Right lobe of liver (tissue), 6 donors: ENCODE data around the gene RPRD2. TPM values are rescaled to one million over a fixed set of nuclear protein-coding genes. Genes with fewer than 3 reads are reported as not detected.
A peak's percentile ranks its signal among the peaks of the same experiment; 100 is the strongest.
"Not testable (repeated sequence)": the region's sequence is repeated elsewhere in the genome, so short reads cannot be mapped to it uniquely, and the experiment has no call there.

ENCODE experiments used
- ATAC-seq, 4 donors: fragments of 200-7000 bp; cut with Tn5 transposase; one replicate each; pipeline ENCODE4 v1.9.1; 2020; ENCODE audit warnings: mild to moderate bottlenecking in 4 of 4, moderate library complexity in 4 of 4
- DNase-seq, 3 donors: peaks; one replicate each; pipeline ENCODE4 v3.0.0-alpha.2; 2020
- H3K27ac ChIP-seq, 3 donors: fragments of 200-600 bp; one replicate each; pipeline ENCODE4 v1.8.0; 2022
- H3K27me3 ChIP-seq, 2 donors: fragments of 200-600 bp; one replicate each; pipeline ENCODE4 v1.8.0; 2022
- H3K36me3 ChIP-seq, 4 donors: fragments of 200-600 bp; sonication (generic) in 1 of 4; one replicate each; pipeline versions ENCODE4 v1.5.1 to v1.8.0; 2017 to 2022; ENCODE audit warnings: control low read depth in 1 of 4
- H3K4me1 ChIP-seq, 4 donors: fragments of 200-600 bp; sonication (generic) in 1 of 4; one replicate each; pipeline versions ENCODE4 v1.5.1 to v1.8.0; 2017 to 2022; ENCODE audit warnings: control low read depth in 1 of 4
- H3K4me3 ChIP-seq, 3 donors: fragments of 200-600 bp; one replicate each; pipeline ENCODE4 v1.8.0; 2022
- H3K9me3 ChIP-seq, 4 donors: fragments of 200-600 bp; sonication (generic) in 1 of 4; one replicate each; pipeline versions ENCODE4 v1.5.1 to v1.8.0; 2017 to 2022; ENCODE audit warnings: control low read depth in 1 of 4
- CTCF ChIP-seq, 4 donors: fragments of 200-600 bp in 3 of 4; fragments of 450-650 bp in 1 of 4; IDR thresholded peaks; one replicate each; pipeline versions ENCODE4 v1.5.1 to v1.8.0; 2016 to 2022; ENCODE audit warnings: antibody characterized with exemption in 4 of 4, mild to moderate bottlenecking in 2 of 4
- POLR2A ChIP-seq: fragments of 450-650 bp; IDR thresholded peaks from one replicate; pipeline ENCODE4 v1.6.1; 2017; ENCODE audit warnings: antibody characterized with exemption, mild to moderate bottlenecking
- WGBS: methylation state at CpG from one replicate; pipeline ENCODE4 v1.1.6; 2018; ENCODE audit warnings: low coverage, low lambda C conversion rate; ENCODE audit not compliant: insufficient coverage; ENCODE audit errors: missing lambda C conversion rate; 5-methylcytosine and 5-hydroxymethylcytosine counted together
- intact Hi-C, 2 donors: fragments of 100-400 bp; cut with DNase I; formaldehyde crosslinking; loops; one replicate each; pipeline versions ENCODE4 v1.11.2 to v1.14.1; 2022
- total RNA-seq, 6 experiments: library from RNA; depleted of rRNA in 2 of 6; stranded (reverse); fragments of >200 nt in 2 of 6; fragmentation: NEBNext Ultra II Directional in 3 of 6; extraction: Animal tissue kit (Norgen Biotek cat#: 25700) in 3 of 6; gene quantifications; one replicate each; pipeline versions ENCODE4 v1.1.0 to v1.2.4, GENCODE V29; 2016 to 2023
- donor health status: DM: no; HTN: yes; CAD: no.
- donor health status: DM: no; HTN: no; CAD: no.
- donor health status: DM: no; HTN: no; CAD: no.
- donor health status: DM: no; HTN: yes; CAD: no.
- donor health status: DM: no; HTN: yes; CAD: no.

RPRD2 gene
- total RNA-seq, 6 experiments from 2014 or later: 8.9 to 17.5 (median 11.0) TPM

GRCh38 chr1:150386592-150386991, 22.6 kb downstream of the RPRD2 start:
- Histone ChIP-seq H3K4me1 (peaks cover 0 to 42% (median 6%) of the 10 kb centered on the region in 4 donors), H3K9me3 (no peaks in the 10 kb centered on the region), H3K27ac (peak overlapping the region in 2 of 3 donors; percentile 52 to 62), H3K27me3 (no peaks in the 10 kb centered on the region), H3K4me3 (no peak overlapping the region), H3K36me3 (no peaks in the 10 kb centered on the region)
- TF ChIP-seq POLR2A (no peak), CTCF (IDR thresholded peaks at IDR 0.05) (no peak)
- DNase-seq (no peak), ATAC-seq (no peak)
- intact Hi-C loops: no loop called here
- WGBS: 33% methylated on average over 1 of the region's 1 CpG

GRCh38 chr1:150387200-150387599, 23.3 kb downstream of the RPRD2 start:
- DNase-seq: no peak
- H3K27ac ChIP-seq: peak overlapping the region in 2 of 3 donors; percentile 52 to 62
- peak; percentile 70 to 86 (median 80) for ATAC-seq
- no peak overlapping the region for H3K4me3 ChIP-seq
- peaks cover 0 to 42% (median 6%) of the 10 kb centered on the region in 4 donors for H3K4me1 ChIP-seq
- intact Hi-C loops: no loop called here
- H3K27me3 ChIP-seq: no peaks in the 10 kb centered on the region
- H3K36me3 ChIP-seq: no peaks in the 10 kb centered on the region
- no peak for TF ChIP-seq CTCF (IDR thresholded peaks at IDR 0.05)
- TF ChIP-seq POLR2A: no peak
- no peaks in the 10 kb centered on the region for H3K9me3 ChIP-seq

GRCh38 chr1:150388241-150388640, 24.3 kb downstream of the RPRD2 start:
- Histone ChIP-seq H3K27ac (peak overlapping the region in 1 of 3 donors; percentile 22), H3K4me3 (no peak overlapping the region), H3K4me1 (peaks cover 0 to 42% (median 6%) of the 10 kb centered on the region in 4 donors), H3K27me3 (no peaks in the 10 kb centered on the region), H3K9me3 (no peaks in the 10 kb centered on the region), H3K36me3 (no peaks in the 10 kb centered on the region)
- DNase-seq: no peak
- TF ChIP-seq CTCF (IDR thresholded peaks at IDR 0.05) (no peak), POLR2A (no peak)
- intact Hi-C loops: no loop called here
- ATAC-seq: no peak
- 74% methylated on average over 5 of the region's 5 CpGs for WGBS

- no peak overlapping the region for H3K27ac ChIP-seq
- H3K9me3 ChIP-seq: no peaks in the 10 kb centered on the region
- peak in 1 of 4 donors; percentile 56 for ATAC-seq
- intact Hi-C loops: no loop called here
- H3K36me3 ChIP-seq: no peaks in the 10 kb centered on the region
- no peak for DNase-seq
- H3K4me3 ChIP-seq: no peak overlapping the region
- no peaks in the 10 kb centered on the region for H3K27me3 ChIP-seq
- WGBS: 17% methylated on average over 4 of the region's 4 CpGs
- H3K4me1 ChIP-seq: peaks cover 0 to 32% (median 6%) of the 10 kb centered on the region in 4 donors
- no peak for TF ChIP-seq CTCF (IDR thresholded peaks at IDR 0.05)
Measured at GRCh38 chr1:150389650-150390049, 25.7 kb downstream of the RPRD2 start.

- no peak for TF ChIP-seq POLR2A
- no peak for TF ChIP-seq CTCF (IDR thresholded peaks at IDR 0.05)
- Histone ChIP-seq H3K27me3 (no peaks in the 10 kb centered on the region), H3K4me1 (peaks cover 0 to 15% (median 2%) of the 10 kb centered on the region in 4 donors), H3K36me3 (no peaks in the 10 kb centered on the region), H3K9me3 (no peaks in the 10 kb centered on the region), H3K27ac (no peak overlapping the region), H3K4me3 (no peak overlapping the region)
- 100% methylated on average over 1 of the region's 3 CpGs for WGBS
- DNase-seq: no peak
- no peak for ATAC-seq
- intact Hi-C loops: no loop called here
Measured at GRCh38 chr1:150392627-150393026, 28.7 kb downstream of the RPRD2 start.

- H3K9me3 ChIP-seq, H3K4me1 ChIP-seq, intact Hi-C loops, ATAC-seq, H3K4me3 ChIP-seq, H3K36me3 ChIP-seq, H3K27me3 ChIP-seq, H3K27ac ChIP-seq, DNase-seq: not testable (repeated sequence)
- 69% methylated on average over 2 of the region's 2 CpGs for whole genome bisulfite sequencing
Measured at GRCh38 chr1:150395115-150395514, 31.2 kb downstream of the RPRD2 start.
